ENCODE measurements around the gene USP34.
"Not testable (repeated sequence)": the region's sequence is repeated elsewhere in the genome, so short reads cannot be mapped to it uniquely, and the experiment has no call there.

USP34 gene

DNA sequence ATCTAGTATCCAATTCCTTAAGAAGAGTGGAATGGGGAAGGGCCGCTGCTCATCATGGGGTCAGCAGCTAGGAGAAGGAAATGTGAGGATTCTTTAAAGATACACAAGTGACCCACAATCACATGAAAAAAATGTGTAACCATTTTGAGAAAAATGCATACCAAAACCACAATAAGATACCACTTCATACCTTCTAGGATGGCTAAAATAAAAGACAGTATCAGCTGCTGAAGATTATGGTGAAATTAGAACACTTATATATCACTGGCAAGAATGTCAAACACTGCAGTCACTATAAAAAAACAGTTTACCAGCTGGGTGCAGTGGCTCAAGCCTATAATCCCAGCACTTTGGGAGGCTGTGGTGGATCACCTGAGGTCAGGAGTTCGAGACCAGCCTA, 241.0 kb downstream of the USP34 start:
- Mint-ChIP-seq H3K9me3 (no peaks in the 10 kb centered on the region), H3K36me3 (ENCODE audit: insufficient read depth) (peaks cover 66% of the 10 kb centered on the region)

DNA sequence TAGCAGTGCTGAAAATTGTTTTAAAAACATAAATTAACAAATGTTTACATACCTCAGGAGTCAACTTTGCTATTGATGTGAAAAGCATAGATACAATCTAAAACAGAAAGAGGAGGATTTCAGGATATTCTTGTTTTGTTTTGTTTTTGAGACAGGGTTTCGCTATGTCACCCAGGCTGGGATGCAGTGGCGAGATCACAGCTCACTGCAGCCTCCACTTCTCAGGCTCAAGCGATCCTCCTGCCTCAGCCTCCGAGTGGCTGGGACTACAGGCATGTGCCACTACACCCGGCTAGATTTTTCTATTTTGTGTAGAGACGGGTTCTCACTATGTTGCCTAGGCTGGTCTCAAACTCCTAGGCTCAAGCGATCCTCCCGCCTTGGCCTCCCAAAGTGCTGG, 248.3 kb downstream of the USP34 start:
- ATAC-seq (replicated peaks; ENCODE audit: extremely low read depth, poor library complexity, severe bottlenecking) (no peak), DNase-seq (ENCODE audit: low spot score in 2 of 2) (no peak)
- H3K27me3 Mint-ChIP-seq: no peaks in the 10 kb centered on the region
- H3K4me1 Mint-ChIP-seq: no peaks in the 10 kb centered on the region
- H3K4me3 Mint-ChIP-seq: no peak overlapping the region
- peaks cover 42% of the 10 kb centered on the region for H3K36me3 Mint-ChIP-seq (ENCODE audit: insufficient read depth)
- no peaks in the 10 kb centered on the region for H3K9me3 Mint-ChIP-seq
- H3K27ac Mint-ChIP-seq (ENCODE audit: low read depth): no peak overlapping the region

More for the DNA sequence above, 241.0 kb downstream of the USP34 start:
- no peaks in the 10 kb centered on the region for H3K27me3 Mint-ChIP-seq
- H3K27ac Mint-ChIP-seq (ENCODE audit: low read depth): peak overlapping the region; percentile 78
- DNase-seq (ENCODE audit: low spot score in 2 of 2) (no peak), ATAC-seq (replicated peaks; ENCODE audit: extremely low read depth, poor library complexity, severe bottlenecking) (no peak)
- no peak overlapping the region for H3K4me3 Mint-ChIP-seq
- H3K4me1 Mint-ChIP-seq: peaks cover 6% of the 10 kb centered on the region

DNA sequence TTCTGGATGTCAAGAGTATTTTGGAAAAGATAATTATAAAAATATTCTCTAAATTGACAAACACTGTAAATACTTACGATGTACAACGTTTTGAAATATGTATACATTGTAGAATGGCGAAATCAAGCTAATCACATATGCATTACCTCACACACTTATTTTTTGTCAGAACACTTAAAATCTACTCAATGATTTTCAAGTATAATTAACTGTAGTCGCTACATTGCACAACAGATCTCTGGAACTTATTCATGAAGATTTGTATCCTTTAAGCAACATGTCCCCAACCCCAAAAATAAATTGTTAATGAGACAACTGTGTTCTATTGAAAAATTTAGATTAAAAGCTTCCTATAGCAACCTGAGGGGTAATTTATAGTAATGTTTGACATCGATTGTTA, 249.1 kb downstream of the USP34 start:
- Mint-ChIP-seq H3K9me3 (no peaks in the 10 kb centered on the region), H3K4me1 (no peaks in the 10 kb centered on the region), H3K27me3 (no peaks in the 10 kb centered on the region), H3K36me3 (ENCODE audit: insufficient read depth) (peaks cover 38% of the 10 kb centered on the region), H3K4me3 (no peak overlapping the region), H3K27ac (ENCODE audit: low read depth) (no peak overlapping the region)
- ATAC-seq (replicated peaks; ENCODE audit: extremely low read depth, poor library complexity, severe bottlenecking) (no peak), DNase-seq (ENCODE audit: low spot score in 2 of 2) (no peak)

DNA sequence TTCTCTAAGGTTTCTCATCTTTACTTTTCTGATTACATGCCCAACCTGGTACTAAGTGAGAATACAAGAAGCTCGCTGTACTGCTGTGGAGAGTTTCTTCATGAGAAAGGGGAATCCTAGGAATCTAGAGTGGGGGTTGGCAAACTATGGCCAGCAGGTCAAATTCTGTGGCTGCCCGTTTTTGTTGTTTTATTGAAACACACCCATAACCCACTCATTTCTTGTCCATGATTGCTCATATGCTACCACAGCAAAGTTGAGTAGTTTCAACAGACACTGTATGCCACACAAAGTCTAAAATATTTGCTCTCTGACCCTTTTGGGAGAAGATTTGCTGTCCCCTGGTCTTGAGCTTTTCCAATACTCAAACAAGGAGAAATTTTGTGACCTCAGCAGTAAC, 250.1 kb downstream of the USP34 start:
- Mint-ChIP-seq H3K27ac (ENCODE audit: low read depth) (no peak overlapping the region), H3K4me3 (no peak overlapping the region), H3K27me3 (no peaks in the 10 kb centered on the region), H3K4me1 (no peaks in the 10 kb centered on the region), H3K9me3 (no peaks in the 10 kb centered on the region), H3K36me3 (ENCODE audit: insufficient read depth) (peaks cover 34% of the 10 kb centered on the region)
- ATAC-seq (replicated peaks; ENCODE audit: extremely low read depth, poor library complexity, severe bottlenecking) (no peak), DNase-seq (ENCODE audit: low spot score in 2 of 2) (no peak)

DNA sequence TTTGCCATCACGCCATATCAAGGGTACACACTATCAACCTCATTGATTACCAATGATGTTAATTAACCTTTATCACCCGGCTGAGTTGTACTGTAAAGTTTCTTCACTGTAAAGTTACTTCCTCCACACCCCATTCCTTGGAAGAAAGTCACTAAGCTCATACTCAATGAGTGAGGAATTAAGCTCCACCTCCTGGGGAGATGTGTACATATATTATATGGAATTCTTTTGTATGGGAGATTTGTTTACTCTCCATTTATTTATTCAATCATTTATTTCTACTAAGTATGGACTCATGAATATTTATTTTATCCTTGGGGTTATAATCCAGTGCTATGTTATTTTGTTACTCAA, 252.1 kb downstream of the USP34 start:
- DNase-seq (ENCODE audit: low spot score in 2 of 2) (no peak), ATAC-seq (replicated peaks; ENCODE audit: extremely low read depth, poor library complexity, severe bottlenecking) (no peak)
- H3K4me3 Mint-ChIP-seq: no peak overlapping the region
- H3K36me3 Mint-ChIP-seq (ENCODE audit: insufficient read depth): peaks cover 26% of the 10 kb centered on the region
- no peaks in the 10 kb centered on the region for H3K4me1 Mint-ChIP-seq
- no peaks in the 10 kb centered on the region for H3K27me3 Mint-ChIP-seq
- H3K9me3 Mint-ChIP-seq: no peaks in the 10 kb centered on the region
- no peak overlapping the region for H3K27ac Mint-ChIP-seq (ENCODE audit: low read depth)

DNA sequence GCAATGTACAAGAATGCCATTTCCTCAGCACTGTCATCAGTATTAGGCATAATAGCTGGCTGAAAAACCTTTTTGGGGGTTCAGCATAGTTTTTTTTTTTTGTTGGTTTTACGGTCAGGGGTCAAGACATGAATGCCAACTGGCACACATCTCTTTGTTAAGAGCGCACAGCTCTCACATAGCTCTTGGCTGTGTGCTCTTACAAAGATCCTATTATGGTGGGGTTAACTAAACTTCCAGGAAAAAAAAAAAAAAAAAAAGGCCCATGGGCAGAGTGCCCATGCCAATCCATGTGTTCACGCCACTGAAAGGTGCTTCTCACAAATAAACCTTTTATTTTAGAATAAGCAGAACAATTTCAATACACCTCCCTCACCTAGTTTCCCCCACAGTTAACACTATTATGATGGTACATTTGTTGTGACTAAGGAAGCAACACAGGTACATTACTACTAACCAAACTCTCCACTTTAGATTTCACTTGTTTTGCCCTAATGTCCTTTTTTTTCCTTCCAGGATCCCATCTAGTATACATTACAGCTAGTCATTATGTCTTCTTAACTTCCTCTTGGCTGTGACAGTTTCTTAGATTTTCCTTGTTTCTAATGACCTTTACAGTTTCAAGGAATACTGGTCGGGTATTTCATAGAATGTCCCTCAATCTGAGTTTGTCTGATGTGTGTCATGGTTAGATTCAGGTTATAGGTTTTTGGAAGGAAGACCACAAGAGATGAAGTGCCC, 252.6 kb downstream of the USP34 start:
- Mint-ChIP-seq H3K27ac (ENCODE audit: low read depth) (no peak overlapping the region), H3K9me3 (no peaks in the 10 kb centered on the region), H3K4me3 (no peak overlapping the region), H3K27me3 (no peaks in the 10 kb centered on the region), H3K4me1 (no peaks in the 10 kb centered on the region), H3K36me3 (ENCODE audit: insufficient read depth) (peaks cover 22% of the 10 kb centered on the region)
- DNase-seq (ENCODE audit: low spot score in 2 of 2) (no peak), ATAC-seq (replicated peaks; ENCODE audit: extremely low read depth, poor library complexity, severe bottlenecking) (no peak)

DNA sequence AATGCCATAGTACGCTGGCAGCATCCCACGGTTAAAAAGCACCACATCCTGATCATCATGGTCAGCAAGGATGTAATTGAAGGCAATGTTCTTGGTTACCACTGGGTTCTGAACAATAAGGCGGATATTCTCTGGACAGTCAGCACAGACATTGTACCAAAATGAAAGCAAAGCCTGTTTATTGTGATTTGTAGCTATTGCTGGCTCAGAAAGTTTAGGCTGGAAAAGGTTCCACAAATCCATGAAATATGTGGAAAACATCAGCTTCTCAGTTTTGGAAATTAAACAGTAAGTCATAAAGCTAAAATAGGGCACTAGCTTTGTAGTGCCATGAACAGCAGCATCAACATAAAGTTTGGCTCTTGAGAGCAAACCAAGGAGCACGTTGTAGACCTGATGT, 256.7 kb downstream of the USP34 start:
- Mint-ChIP-seq H3K4me1 (no peaks in the 10 kb centered on the region), H3K9me3 (no peaks in the 10 kb centered on the region), H3K4me3 (no peak overlapping the region), H3K27ac (ENCODE audit: low read depth) (no peak overlapping the region), H3K36me3 (ENCODE audit: insufficient read depth) (peaks cover 29% of the 10 kb centered on the region), H3K27me3 (no peaks in the 10 kb centered on the region)
- DNase-seq (ENCODE audit: low spot score in 2 of 2): no peak
- no peak for ATAC-seq (replicated peaks; ENCODE audit: extremely low read depth, poor library complexity, severe bottlenecking)

DNA sequence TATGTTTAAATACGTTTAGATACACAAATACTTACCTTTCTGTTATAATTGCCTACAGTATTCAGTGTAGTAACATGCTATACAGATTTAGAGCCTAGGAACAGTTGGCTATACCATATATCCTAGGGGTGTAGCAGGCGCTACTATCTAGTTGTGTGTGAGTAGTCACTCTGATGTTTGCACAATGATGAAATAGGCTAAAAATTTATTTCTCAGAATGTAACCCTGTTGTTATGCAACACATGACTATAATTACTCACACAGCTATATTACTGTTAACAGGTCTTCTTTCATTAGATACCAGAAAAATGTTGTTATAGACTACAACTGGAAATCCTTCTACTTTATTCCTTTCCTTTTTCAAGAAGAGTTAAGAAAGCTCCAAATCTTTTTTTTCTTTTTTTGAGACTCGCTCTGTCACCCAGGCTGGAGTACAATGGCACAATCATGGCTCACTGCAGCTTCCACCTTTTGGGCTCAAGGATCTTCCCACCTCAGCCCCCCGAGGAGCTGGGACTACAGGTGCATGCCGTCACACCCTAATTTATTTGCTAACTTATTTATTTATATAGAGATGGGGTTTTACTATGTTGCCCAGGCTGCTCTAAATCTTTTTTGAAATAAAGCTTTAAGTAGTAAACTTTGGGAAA, 260.4 kb downstream of the USP34 start:
- H3K27me3 Mint-ChIP-seq: no peaks in the 10 kb centered on the region
- H3K4me1 Mint-ChIP-seq: no peaks in the 10 kb centered on the region
- DNase-seq (ENCODE audit: low spot score in 2 of 2): no peak
- H3K4me3 Mint-ChIP-seq: no peak overlapping the region
- no peak overlapping the region for H3K27ac Mint-ChIP-seq (ENCODE audit: low read depth)
- H3K9me3 Mint-ChIP-seq: no peaks in the 10 kb centered on the region
- ATAC-seq (replicated peaks; ENCODE audit: extremely low read depth, poor library complexity, severe bottlenecking): no peak
- peaks cover 45% of the 10 kb centered on the region for H3K36me3 Mint-ChIP-seq (ENCODE audit: insufficient read depth)

DNA sequence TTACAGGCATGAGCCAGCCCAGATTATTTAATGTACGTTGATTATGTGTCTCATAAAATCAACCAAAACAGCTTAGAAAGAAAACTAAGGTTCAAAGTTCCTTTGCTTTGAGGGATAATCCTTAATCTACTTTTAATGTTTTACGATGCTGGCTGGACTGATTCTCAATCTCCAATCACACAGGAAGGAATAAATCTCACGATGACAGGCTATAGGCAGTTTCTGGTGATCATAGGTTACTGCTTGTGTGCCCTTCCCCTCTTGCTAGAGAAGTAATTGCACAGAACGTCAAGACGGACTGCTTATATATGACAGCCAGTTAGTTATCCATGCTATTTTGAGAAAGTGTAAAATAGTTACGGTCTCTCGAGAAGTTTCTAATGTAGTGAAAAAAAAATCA, 265.8 kb downstream of the USP34 start:
- Mint-ChIP-seq H3K9me3 (no peaks in the 10 kb centered on the region), H3K4me1 (no peaks in the 10 kb centered on the region), H3K27ac (ENCODE audit: low read depth) (no peak overlapping the region), H3K36me3 (ENCODE audit: insufficient read depth) (peaks cover 57% of the 10 kb centered on the region), H3K4me3 (no peak overlapping the region), H3K27me3 (no peaks in the 10 kb centered on the region)
- ATAC-seq (replicated peaks; ENCODE audit: extremely low read depth, poor library complexity, severe bottlenecking) (no peak), DNase-seq (ENCODE audit: low spot score in 2 of 2) (no peak)

DNA sequence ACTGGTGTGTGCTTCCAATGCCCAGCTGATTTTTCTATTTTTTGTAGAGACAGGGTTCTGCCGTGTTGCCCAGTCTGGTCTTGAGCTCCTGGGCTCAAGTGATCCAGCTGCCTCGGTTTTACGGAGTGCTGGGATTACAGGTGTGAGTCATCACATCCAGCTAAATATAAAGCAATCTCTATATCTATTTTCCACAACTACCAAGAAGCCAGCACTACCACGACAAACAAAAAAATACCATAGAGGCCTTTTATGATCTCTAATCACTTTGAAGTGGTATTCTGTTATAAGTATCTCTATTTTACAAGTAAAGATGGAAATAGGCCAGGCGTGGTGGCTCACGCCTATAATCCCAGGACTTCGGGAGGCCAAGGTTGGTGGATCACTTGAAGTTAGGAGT, 274.2 kb downstream of the USP34 start:
- ATAC-seq (replicated peaks; ENCODE audit: extremely low read depth, poor library complexity, severe bottlenecking) (no peak), DNase-seq (ENCODE audit: low spot score in 2 of 2) (no peak)
- Mint-ChIP-seq H3K27ac (ENCODE audit: low read depth) (no peak overlapping the region), H3K4me3 (no peak overlapping the region), H3K9me3 (no peaks in the 10 kb centered on the region), H3K36me3 (ENCODE audit: insufficient read depth) (peaks cover 19% of the 10 kb centered on the region), H3K27me3 (no peaks in the 10 kb centered on the region), H3K4me1 (peaks cover 10% of the 10 kb centered on the region)

DNA sequence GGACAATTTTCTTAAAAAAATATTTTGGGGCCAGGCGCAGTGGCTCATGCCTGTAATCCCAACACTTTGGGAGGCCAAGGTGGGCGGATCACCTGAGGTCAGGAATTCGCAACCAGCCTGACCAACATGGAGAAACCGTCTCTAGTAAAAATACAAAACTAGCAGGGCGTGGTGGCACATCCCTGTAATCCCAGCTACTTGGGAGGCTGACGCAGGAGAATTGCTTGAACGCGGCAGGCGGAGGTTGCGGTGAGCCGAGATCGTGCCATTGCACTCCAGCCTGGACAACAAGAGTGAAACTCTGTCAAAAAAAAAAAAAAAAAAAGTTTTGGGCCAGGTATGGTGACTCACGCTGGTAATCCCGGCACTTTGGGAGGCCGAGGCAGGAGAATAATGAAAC, 276.2 kb downstream of the USP34 start:
- not testable (repeated sequence) for H3K4me3 Mint-ChIP-seq; ATAC-seq (replicated peaks; ENCODE audit: extremely low read depth, poor library complexity, severe bottlenecking); H3K9me3 Mint-ChIP-seq; H3K27me3 Mint-ChIP-seq; DNase-seq (ENCODE audit: low spot score in 2 of 2)
- peaks cover 15% of the 10 kb centered on the region for H3K4me1 Mint-ChIP-seq
- H3K36me3 Mint-ChIP-seq (ENCODE audit: insufficient read depth): peaks cover 30% of the 10 kb centered on the region
- H3K27ac Mint-ChIP-seq (ENCODE audit: low read depth): peak overlapping the region; percentile 29

DNA sequence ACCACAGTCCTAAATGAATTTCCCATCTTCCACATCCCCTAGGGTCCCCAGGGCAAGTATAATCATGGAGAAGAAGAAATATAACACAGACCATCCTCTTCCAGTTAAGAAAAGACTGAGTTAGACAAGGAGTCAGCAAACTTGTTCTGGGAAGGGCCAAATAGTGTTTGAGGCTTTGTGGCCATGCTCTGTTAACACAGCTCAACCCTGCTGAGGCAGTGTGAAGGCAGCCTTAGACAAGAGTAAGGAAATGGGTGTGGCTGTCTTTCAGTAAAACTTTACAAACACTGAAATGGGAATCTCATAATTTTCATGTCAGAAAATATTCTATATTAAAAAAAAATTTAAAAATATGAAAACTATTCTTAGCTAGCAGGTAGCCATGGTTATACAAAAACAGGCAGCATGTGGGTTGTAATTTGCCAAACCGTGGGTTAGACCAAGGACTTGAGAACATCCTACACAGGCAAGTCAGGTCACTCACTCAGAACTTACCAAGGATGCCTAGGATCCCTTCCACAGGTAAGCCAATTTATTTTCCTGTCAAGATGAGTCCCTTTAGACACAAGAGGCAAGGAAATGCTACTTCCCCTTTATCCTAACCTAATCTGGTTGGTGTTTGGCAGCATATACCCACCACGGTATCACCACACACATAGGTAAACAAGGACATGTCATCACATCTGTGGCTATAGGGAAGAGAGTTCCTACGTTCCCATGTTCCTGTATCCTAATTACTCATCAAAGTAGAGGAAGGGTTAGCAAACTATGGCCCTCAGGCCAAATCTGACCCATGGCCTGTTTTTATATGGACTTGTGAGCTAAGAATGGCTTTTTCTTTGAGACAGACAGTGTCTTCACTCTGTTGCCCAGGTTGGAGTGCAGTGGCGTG, 277.0 kb downstream of the USP34 start:
- no peaks in the 10 kb centered on the region for H3K9me3 Mint-ChIP-seq
- peak overlapping the region; percentile 29 for H3K27ac Mint-ChIP-seq (ENCODE audit: low read depth)
- peaks cover 15% of the 10 kb centered on the region for H3K4me1 Mint-ChIP-seq
- no peaks in the 10 kb centered on the region for H3K27me3 Mint-ChIP-seq
- DNase-seq (ENCODE audit: low spot score in 2 of 2): no peak
- H3K4me3 Mint-ChIP-seq: no peak overlapping the region
- H3K36me3 Mint-ChIP-seq (ENCODE audit: insufficient read depth): peaks cover 27% of the 10 kb centered on the region
- ATAC-seq (replicated peaks; ENCODE audit: extremely low read depth, poor library complexity, severe bottlenecking): peak; percentile 79

DNA sequence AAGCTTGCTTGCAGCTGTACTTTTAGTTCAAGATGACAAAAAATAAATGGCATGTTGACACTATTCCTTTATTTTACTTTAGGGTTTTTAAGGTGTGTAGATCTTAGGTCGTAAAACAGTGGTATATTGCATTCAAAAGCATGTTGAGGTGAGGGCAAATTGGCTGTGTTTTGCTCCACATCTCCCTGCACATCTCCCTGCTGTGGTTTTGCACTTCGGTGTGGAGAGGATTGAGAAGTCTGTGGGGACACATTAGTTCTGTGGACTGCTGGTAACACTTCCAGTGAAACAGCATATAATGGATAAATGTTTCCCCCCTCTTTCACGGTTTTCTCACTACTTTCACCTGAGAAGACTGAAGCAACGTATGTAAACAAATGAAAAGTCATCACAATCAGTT, 283.8 kb downstream of the USP34 start:
- Mint-ChIP-seq H3K4me3 (no peak overlapping the region), H3K9me3 (no peaks in the 10 kb centered on the region), H3K4me1 (peaks cover 45% of the 10 kb centered on the region), H3K27ac (ENCODE audit: low read depth) (no peak overlapping the region), H3K36me3 (ENCODE audit: insufficient read depth) (peaks cover 67% of the 10 kb centered on the region), H3K27me3 (no peaks in the 10 kb centered on the region)
- DNase-seq (ENCODE audit: low spot score in 2 of 2) (no peak), ATAC-seq (replicated peaks; ENCODE audit: extremely low read depth, poor library complexity, severe bottlenecking) (no peak)

Measured in central memory CD8-positive, alpha-beta T cell (primary cell).